ENCODE measurements around the gene GRIK1.
"Not testable (repeated sequence)": the region's sequence is repeated elsewhere in the genome, so short reads cannot be mapped to it uniquely, and the experiment has no call there.

GRIK1 gene

DNA sequence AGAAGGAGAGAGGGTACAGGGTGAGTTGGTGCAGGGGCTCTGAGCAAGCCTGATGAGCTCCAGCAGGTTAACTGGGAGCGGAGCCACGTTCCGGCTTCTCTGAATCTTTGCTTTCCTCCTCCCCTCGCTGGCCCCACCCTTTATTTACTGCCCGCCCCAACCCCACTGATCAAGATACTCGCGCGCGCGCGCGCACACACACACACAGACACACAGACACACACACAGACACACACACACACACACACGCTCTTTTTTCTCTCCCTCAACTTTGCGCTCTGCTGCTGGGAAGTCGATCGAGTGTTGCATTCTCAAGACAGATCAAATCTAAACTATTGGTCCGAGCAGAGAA, at the start of gene GRIK1:
GRIK1 (minus strand) TSS at position 73 of the 352 bp plus-strand sequence.
- peak; percentile 0 to 33 for DNase-seq

DNA sequence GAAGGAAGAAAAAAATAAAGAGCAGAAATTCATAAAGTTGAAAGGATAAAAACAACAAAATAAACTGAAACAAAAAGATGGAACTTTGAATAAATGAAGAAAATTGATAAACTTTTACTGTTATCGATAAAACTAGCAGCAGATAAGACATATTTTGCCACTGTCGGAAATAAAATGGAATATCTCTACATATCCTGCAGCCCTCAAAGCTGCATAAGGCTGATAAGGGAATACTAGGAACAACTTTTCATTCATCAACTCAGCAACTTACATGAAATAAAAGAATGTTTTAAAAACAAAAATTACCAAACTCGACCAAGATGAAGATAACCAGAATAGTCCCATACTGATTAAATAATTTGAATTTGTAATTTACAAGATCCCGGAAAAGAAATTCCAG, 48.0 kb upstream of the GRIK1 start:
- DNase-seq = no peak

DNA sequence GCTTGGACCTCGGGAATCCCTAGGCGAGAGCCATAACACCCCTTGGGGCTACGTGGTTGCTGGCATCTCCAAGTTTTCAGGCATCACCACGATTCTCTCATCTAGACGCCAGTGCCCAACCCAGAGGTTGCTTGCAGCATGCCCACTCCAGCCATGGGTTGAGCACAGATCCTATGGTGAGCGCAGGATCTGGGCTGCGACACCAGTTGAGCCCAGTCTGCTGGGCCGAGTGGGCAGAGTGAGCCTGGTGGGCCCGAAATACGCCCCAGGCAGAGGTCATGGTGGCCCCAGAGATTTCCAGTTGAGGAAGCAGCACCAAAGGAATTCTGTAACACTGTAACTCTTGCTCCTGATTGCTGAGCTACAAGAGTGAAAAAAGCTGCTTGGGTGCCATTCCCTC, 46.1 kb upstream of the GRIK1 start:
- no peak for DNase-seq

DNA sequence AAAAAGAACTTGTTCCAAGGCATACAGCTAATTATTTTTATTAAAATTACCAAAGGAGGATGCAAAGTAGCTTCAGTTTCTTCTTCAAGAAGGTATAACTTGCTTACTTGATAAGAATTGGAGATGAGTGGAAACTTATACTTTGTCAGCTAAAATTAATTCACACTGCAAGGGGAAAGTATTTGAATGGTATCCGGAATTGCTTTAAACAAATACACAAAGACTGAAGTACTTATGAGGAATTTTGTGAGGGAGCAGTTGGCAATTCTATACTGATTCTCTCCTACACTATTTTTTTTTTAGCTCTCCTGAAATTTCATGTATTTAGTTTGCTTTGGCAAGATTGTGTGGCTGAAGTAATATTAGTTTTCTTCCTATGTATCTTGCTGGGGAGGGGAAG, 39.2 kb upstream of the GRIK1 start:
- DNase-seq = no peak

DNA sequence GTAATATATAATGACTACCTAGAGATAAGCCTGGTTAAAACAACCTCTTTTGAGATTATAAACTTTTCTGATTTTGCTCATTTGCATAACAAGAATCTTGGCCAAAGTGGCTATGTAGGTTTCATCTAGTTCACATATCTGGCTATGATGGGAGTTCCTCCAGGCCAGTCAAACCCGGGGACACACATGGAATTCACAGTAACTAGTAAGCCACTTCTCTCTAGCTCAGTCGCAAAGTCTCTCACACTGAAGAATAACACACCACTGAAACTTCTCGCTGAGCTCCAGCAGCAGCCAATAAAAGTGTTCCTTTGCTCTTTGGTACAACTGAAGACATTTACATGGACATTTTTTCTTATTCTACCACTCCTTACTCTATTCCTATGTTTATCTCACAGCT, 36.0 kb upstream of the GRIK1 start:
- no peak for DNase-seq

DNA sequence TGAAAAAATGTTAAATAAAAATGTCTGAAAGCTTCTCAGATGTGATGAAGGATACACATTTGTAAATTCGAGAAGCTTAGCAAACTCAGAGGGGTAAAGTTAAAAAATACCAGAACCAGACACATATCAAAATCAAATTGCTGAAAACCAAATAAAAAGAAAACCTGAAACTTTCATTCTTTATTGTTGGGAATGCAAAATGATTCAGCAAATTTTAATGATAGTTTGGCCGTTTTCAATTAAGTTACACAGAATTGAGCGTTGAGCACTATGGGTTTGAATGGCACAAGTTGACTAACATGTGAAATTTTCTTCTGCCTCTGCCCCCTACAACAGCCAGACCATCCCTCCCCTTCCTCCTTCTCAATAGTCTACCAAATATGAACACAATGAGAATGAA, 33.5 kb upstream of the GRIK1 start:
- DNase-seq = no peak

DNA sequence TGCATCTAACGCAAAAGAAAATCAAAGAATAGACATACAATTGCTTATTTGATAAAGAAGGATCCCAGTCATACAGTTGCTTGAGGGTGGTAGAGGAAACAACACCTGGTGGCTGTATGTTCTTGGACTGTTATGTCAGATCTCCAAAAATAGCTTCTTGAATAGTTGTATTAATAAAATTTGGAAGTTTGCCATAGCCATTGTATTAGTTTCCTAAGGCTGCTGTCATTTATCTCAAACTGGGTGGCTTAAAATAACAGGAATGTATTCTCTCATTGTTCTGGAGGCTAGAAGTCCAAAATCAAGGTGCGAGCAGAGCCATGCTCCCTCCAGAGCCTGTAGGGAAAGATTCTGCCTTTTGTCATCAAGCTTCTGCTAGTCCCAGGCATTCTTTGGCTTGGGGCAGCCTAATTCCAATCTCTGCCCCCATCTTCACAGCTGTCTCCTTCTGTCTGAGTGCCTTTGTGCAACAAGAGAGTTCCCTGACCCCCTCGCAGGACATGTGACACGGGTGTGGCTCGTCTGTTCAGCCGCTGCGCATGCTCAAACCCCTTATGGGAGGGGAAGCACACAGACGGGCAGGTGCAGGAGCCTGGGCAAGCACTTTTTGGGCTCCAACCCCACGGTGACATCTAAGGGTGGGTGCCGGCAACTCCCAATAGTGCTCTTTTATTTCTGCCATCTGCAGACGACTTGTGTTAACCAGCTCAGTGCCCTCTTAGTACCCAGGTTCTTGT, 21.7 kb upstream of the GRIK1 start:
- DNase-seq = no peak

DNA sequence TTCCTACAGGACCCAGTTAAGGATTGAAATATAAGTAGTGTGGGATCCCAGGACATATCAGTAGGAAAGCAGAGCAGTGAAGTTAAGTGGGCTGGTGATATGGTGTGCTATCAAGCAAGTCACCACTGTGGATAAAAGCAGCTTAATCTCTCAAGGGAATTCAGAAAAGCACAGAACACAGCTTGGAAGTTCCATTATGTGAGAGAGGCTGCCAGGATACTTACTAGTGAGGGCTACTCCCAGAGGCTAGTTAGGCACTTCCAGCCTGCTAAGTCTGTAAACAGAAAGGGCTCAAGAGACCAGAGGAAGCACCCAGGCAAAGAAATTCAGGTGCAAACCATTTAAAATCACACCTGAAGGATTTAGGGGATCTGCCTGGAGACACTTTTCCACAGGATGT, 18.8 kb upstream of the GRIK1 start:
- no peak for DNase-seq

DNA sequence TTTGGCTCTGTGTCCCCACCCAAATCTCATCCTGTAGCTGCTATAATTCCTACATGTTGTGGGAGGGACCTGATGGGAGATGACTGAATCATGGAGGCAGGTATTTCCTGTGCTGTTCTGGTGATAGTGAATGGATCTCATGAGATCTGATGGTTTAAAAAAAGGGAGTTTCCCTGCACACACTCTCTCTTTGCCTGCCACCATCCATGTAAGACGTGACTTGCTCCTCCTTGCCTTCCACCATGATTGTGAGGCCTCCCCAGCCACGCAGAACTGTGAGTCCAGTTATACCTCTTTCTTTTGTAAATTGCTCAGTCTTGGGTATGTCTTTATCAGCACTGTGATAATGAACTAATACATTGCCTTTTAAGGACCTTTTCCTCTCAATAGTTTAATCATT, 18.2 kb upstream of the GRIK1 start:
- DNase-seq = not testable (repeated sequence)

DNA sequence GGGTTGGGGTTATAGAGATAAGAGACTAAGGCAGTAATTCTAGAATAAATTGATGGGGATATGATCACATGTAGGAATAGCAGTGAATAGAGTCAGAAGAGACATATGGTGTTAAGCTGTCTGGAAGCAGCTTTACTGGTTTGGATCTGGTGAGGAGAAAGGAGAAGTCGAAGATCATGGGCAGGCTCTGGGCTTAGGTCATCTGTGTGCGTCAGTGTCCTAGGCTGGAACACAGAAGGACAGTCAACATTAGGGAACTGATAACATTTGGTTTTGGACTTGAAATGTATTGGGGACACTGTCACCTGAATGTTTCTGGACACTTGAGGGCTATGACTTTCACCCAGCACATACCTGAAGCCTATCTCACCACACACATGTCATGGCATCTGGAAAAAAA, 13.9 kb upstream of the GRIK1 start:
- DNase-seq = no peak

DNA sequence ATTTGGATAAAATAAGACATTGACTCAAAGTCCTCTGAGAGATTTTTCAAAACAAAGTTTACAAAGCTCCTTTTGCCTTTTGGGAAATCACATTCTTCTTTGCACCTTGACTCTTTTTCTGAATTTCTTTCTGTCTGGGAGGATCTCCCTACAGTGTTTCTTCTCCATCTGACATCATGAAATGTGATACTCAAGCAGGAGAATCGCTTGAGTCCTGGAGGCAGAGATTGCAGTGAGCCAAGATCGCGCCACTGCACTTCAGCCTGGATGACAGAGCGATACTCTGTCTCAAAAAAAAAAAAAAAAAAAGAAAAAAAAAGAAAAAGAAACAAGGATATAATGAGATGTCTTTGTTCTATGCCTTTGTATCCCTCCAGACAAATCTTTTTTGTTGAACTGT, 13.3 kb upstream of the GRIK1 start:
- DNase-seq = no peak

DNA sequence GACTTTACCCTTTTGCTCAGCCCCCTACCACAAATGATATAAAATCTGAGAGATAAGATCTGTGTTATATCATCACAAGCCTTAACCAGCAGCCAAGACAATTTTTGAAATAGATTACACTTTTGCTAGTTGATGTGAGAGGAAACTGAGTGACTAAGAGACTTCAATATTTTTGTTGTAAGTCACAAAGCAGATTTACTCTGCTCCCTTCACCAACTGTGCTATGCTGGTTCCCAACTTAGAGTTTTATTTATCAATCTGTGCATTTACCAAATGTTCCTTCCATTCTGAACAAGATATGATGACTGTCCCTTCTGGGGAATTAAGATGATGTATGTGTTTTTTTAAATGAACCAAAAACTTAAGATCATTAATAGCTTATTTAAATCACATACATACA, 12.1 kb upstream of the GRIK1 start:
- no peak for DNase-seq

DNA sequence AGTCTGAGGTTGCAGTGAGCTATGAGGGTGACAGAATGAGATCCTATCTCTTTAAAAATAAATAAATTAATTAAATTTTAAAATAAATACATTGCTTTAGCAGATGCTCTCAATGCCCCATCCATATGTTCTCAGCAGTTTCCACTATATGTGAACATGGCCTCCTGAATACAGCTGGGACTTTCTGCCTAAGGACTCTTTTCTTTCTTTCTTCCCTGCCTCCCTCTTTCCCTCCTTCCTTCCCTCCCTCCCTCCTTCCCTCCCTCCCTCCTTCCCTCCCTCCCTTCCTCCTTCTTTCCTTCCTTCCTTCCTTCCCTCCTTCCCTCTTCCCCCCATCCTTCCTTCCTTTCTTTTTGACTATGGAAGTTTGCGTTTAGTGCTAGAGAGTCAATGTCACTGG, 10.2 kb upstream of the GRIK1 start:
- DNase-seq = no peak

DNA sequence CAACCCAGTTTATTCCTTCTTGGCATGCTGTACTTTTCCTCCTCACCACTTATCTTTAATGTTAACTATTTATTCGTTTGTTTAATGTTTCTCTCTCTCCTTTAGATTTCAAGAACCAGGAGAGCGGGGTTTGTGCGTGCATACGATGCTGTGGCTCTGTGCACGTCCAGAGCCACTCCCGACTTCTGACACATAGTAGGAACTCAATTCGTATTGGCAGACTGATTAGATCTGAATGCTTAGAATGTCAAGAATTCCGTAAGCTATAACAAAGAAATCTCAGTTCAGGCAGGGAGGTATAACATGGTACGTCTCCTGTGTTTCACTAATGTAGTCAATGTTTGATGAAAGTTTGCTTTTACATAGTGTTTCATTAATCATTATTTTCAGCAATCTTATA, 7.3 kb upstream of the GRIK1 start:
- no peak for DNase-seq

DNA sequence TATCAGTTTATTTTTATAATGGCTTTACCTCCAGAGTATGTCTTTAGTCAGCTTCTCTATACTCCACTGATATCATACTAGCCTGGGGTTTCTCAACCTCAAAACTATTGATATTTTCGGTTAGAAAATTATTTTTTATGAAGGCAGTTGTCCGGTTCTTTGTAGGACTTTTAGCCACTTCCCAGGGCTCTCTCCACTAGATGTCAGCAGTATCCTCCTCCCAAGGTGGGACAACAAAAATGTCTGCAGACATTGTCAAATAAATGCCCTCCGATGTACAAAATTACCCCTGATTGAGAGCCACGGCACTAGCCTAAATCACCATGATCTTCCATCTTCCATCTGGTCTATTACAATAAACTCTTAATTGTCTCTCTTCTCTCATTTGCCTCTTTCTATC, 4.1 kb upstream of the GRIK1 start:
- no peak for DNase-seq

DNA sequence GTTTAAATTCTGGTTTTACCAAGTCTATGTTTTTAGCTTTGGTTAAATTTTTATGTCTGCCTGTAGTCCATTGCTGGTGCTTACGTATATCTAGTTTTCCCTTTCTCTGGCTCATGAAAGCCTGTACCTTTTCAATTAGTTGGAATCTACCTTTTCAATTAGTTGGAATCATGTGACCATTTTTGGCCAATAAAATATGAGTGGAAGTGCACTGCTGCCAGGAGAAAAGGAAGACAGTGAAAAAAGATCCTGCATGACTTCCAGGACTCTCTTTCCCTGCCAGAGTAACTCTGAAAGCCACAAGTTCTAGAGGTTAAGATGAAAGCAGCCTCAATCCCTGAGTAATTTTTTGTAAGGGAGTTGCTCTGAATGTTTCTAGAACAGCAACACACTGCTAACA, 2.2 kb upstream of the GRIK1 start:
- DNase-seq = no peak

DNA sequence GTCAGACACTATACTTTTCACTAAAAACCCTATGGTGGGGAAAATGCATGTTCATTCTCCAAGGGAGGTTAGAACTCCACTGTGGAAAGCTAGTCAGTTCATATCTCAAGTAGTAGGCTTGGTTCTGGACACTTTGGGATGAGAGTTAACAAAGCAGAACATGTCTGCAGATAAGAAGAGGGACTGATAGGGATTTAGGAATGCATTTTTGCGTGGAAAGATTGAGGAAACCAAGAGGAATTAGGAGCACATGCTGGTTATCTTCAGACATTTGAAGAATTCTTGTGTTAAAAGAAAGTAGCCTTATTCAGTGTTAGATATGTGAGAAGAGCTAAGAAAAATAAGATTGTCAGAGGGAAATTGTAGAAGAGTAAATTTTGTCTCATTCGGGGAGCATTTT, 1.2 kb upstream of the GRIK1 start:
- no peak for DNase-seq

DNA sequence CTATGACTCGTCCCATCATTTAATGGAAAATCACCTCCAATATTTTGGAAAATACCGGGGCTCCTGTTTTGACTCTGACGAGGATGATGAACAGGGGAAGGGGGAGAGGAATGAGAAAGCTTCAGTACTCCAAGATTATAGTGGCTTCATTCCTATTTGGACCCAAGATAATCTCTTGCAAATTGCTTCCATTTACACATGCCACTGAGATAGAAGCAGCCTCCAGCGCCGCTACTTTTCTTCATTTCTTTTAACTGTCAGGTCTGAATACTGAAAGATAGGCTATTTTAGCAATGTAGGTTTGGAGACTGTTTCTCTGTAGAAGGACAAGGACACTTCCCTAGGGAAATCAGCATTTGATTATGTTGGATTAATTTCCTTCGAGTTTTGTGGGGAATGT, 565 bp upstream of the GRIK1 start:
- DNase-seq = no peak

DNA sequence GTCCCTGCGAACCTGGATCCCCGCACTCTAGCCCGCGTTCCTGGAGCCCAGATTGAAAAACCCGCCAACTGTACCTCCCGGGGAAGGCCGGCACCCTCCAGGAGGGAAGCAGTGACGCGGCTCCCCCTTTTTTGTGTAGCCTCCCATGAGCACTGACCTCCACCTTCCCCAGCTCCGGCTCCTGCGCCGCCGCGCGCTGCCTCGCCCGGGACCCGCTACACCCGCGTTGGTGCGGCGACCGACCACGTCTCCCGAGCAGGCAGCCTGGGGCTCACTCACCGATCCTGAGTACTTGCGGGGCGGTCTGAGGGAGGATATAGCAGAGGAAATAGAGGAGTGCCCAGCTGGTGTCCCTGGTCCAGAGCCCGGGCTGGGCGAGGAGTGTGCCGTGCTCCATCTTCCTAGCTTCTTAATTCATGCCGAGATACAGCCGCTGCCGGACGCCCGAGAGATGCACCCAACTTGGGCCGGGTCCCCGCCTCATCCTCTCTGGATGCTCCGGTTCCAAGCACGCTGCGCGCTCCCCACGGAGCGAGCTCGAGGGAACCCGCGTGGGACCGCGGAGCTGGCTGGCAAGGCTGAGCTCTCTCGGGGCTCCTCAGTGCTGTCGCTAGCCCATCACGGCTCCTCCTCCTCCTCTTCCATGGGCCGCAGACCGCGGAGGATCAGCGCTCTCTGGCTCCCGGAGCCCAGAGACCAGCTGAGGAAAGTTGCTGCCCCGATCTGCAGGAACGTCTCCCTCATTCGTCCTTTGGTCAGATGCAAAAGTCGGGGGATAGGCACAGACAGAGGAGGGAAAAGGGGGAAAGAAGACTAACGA, 482 bp downstream of the GRIK1 start:
- DNase-seq = peak; percentile 8 to 10

DNA sequence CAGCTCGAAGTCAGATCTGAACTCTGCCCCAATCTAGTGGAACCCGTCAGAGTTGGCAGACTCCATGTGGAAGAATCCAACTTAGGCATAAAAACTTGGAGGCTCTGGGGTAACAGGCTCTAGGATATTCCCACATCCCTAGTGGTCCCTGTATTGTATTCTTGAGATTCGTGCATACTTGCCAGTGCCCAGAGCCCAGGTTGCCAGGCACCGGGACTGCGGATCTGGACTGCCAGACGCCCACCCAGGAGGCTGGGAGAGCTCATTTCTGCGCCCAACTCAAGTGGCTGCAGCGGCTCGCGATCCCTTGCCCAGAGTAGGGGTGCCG, 1.1 kb downstream of the GRIK1 start:
- DNase-seq = no peak

DNA sequence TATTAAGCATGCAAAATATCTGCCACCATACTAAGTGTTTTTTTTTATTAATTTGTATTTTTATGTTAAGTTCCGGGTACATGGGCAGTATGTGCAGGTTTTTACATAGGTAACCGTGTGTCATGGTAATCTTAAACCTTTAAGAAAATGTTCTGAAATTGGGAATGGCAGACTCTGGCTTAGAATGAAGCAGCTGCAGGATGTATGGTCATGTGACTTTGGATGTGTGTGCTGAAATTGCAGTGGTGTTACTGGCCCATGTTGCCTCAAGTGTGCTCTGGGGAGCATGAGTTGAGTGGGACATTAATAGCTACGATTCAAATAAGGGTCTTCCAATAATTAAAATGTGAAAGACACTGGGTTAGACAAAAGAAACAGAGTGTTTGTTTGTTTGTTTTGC, 6.7 kb downstream of the GRIK1 start:
- DNase-seq = no peak

DNA sequence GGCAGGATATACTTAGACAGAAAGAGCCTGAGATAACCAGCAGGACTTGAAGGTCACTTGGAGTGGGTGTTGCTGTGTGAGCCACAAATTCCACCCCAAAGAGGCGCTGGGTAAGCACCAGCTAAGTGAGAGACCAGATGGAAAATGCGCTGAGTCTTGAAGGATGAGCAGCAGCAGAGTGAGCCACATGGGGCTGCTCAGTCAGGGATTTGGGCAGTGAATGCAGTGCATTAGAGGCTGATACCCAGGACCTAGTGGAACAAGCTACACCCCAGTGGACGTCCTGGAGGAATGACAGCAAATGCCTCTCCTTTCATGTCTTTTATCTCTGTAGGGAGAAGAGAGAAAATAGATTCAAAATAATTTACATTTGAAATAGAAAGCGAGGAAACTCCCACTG, 11.3 kb downstream of the GRIK1 start:
- DNase-seq = no peak

DNA sequence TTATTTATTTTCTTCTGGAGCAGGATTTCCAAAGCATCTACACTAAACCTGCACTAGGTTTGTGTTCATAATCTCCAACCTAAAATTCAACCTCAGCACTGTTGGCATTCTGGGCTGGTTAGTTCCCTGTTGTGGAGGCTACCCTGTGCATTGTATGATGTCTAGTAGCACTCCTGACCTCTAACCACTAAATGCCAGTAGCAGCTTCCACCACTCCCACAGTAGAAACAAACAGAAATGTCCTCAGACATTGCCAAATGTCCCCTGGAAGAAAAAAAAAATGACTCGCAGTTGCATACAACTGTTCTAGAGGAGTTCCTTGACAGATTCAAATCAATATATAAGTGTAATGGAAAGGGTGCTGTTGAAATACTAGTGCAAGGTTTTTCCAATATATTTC, 18.9 kb downstream of the GRIK1 start:
- no peak for DNase-seq

DNA sequence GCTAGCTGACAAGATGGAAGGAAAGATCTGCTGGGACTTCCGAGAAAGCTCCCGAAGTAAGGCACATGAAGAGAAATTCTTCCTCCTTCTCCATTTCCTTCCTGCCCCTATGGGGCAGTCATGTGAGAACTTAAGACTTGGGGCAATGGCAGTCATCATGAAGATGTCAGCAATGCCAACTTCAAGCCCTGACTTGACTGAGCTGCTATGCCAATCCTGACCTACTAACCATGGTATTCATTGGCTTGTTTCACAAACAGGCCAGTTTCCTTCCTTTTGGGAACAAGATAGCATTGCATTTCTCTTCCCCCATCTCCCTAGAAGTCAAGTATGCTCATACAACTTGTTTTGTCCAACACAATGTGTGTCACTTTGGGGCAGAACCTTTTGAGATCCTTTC, 25.5 kb downstream of the GRIK1 start:
- DNase-seq = no peak

DNA sequence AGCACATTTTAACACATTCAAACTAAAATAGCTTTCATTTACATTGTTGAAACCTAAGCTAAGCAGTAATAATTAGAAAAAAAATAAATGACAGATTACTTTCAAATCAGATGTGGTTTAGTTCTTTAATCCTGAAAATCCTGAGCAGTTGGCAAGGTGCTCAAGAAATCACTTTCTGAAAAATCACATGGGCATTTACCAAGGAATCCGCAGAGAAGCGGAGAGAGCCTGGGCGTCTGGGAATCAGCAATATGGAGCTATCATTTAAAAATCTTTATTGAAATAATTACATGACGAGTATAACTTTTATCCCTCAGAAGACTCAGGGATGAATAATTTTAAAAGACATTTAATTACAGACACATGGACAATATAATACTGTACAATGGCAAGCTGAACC, 30.2 kb downstream of the GRIK1 start:
- no peak for DNase-seq
